NCI-H345 (cell line): Measurements from ENCODE around the gene GLI3.

Experiments used
- DNase-seq: peaks from one replicate; lab custom pipeline; 2025; lab: John Stamatoyannopoulos, UW

GLI3 gene

GRCh38 chr7:42236266-42236975 lies 588 bp downstream of the GLI3 start:
- DNase-seq, result no peak

GRCh38 chr7:42235741-42236161 lies 1.3 kb downstream of the GLI3 start:
- no peak for DNase-seq

- DNase-seq, result no peak
These were observed 2.3 kb downstream of the GLI3 start for GRCh38 chr7:42234736-42235135.

DNA sequence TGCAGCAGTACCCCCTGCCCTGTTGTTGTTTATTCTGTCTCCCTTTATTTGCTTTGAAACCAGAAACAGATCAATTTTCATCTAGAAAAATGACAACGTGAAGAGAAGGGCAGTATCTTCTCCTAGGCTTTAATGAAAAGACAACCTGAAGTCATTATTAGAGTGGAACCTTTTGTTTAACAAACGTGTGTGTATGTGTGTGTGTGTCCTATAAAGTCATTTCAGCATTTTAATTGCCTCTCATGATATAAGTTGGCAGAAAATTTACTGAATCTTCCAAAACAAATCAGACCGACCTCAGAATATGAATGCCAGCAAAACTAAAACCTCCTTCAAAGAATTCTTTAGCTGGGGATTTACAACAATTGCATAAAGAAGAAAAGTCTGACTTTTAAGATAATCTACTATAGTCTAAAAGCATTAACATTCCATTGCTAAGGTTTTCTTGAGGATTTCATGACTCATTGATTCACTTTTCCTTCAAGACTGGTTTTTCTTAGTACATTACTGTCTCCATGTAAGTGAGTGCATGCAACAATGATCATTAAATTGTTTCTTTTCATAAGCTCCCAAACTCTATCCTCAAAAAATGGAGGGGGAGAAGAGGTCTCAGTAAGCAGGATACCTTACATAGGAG lies 3.2 kb downstream of the GLI3 start:
- no peak for DNase-seq

- DNase-seq, result no peak
These were observed 3.8 kb downstream of the GLI3 start for GRCh38 chr7:42233171-42233570.

DNA sequence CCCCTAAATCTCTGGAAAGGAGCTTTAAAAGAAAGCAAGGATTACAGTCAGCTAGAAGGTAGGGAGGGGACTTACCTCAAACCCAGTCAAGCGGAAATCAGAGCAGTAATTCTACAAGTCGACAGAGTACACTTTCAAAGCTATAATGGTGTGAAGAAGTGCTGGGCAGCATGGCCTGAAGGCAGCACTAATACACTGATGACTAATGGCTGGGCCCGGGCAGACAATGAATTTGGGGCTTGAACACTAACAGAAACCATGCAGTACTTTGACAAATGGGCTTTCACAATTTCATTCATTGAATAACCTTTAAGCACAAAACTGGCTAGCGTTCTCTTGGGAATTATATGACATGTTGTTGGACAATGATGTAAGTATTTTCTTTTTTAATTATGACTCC lies 4.7 kb downstream of the GLI3 start:
- DNase-seq, result no peak

DNA sequence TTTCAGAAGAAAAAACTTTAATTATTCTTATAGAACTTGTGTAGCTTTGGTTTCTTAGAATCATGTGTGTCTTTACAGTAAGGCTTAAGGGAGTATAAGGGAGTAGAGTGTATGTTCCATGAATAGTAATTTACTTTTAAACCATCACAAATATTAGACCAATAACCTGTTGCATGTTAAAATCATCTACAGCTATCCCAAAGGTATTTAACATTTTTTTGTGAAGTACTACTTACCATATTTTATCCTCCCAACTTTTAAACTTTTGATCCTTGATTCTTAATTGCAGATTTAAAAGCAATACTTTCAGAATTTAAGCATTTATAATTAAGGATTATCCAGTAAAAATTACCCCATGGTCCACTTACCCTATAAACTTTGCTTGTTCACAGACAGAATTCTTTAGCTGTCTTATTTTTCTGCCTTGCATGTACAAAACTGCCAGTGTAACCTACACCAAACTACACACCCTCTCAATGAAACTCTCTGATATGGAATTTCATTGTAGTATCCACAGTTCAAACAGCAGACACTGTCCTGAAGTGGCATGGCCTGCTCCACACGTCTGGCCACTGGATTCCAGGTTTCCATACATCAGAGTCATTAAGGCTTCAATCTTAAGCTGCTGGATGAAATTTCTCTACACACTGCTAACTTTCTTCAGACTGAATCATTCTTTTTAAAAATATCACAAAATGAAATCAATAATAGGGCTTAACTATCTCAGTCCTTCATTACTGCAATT lies 5.8 kb downstream of the GLI3 start:
- no peak for DNase-seq

- no peak for DNase-seq
These were observed 8.9 kb downstream of the GLI3 start for GRCh38 chr7:42227936-42228591.

- no peak for DNase-seq
These were observed 9.5 kb downstream of the GLI3 start for GRCh38 chr7:42227541-42227935.

DNA sequence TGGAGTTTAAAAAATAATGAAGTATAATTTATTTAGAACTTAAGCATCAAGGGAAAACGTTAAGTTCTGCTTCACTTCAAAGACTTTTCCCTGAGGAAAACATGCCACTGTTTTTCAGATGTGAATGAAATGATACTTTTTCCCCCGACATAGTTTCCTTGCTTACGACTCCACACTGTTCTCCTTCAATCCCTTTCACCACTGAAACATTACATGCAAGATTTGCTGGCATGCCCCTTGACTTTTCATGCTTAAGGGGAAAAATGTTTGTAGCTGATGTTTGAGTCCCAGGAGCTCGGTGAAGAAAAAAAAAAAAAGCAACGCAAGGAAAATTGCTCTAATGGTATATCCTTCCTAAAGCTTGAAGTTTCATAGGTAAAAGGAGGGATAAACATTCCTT lies 10.0 kb downstream of the GLI3 start:
- DNase-seq, result no peak

GRCh38 chr7:42226354-42226941 lies 10.6 kb downstream of the GLI3 start:
- no peak for DNase-seq

GRCh38 chr7:42224391-42225003 lies 12.5 kb downstream of the GLI3 start:
- DNase-seq, result no peak

DNA sequence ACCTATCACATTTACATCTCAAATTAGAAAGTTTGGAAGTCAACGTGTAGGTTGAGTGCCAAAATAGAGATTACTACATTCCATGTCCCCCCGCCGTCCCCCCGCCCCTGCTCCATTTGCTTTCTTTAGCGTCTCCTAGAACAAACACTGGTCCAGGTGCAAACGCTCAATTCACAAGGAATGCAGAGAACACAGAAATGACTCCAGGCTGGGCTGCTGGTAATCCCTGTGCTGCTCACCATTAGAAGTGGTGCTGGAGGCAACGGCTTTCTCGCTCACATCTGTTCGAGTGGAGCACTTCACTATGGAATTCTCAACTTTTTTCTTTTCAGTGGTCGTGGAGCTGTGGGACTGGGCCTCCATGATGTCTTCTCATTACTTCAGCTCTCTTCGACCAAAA lies 14.1 kb downstream of the GLI3 start:
- no peak for DNase-seq

DNA sequence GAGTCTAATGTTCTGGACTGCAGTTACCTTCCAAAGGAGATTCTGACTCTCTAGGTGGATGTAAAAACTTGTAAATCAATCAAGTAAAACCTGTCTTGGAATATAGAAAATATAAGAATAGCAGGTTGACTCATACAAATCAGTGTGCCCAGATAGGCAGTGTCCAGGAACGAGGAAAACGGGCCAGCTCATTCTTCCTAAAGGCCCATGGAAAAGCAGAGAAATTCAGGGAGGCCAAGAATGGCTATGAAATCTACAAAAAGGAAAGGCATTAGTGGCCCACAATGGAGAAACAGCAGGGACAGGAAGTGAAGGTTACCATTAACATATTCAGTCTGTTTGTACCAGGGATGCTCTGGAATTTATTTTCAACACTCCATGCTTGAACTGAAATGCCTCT lies 14.9 kb downstream of the GLI3 start:
- DNase-seq, result no peak

DNA sequence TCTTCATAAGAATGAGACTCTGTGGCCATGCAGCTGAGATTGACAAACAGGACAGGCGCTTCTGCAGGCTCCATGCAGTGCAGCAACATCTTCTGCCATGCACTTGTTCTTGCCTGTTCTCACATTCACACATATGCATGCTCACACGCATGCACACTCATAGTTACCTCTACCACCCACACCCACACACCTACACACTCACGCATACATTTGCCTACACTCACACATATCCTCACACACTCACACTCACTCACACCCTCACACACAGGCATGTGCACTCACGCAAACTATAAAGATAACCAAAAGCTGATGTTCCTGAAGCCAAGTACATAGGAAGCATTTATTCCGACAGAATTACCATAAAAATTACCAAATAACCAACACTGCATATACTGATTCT lies 15.7 kb downstream of the GLI3 start:
- no peak for DNase-seq

DNA sequence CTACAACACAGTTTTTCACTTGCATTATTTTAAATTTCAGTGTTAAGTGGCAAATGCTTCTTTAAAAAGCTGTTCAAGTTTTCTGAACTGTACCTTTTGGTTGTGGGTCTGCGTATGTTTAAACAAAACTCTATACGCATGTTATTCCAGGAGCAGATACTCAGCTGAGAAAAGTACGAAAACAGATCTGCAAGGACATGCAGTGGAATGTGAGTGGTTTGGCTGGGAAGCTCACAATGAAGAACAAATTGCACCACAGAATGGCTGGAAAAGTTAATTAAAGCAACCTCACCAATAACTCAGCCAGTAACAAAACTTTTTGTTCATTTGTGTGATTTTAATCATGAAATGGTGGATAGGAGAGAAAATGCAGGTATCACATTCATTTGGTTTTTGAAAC lies 17.6 kb downstream of the GLI3 start:
- no peak for DNase-seq

GRCh38 chr7:42218248-42218647 lies 18.8 kb downstream of the GLI3 start:
- DNase-seq, result no peak

- DNase-seq, result no peak
These were observed 19.5 kb downstream of the GLI3 start for GRCh38 chr7:42217548-42217947.

DNA sequence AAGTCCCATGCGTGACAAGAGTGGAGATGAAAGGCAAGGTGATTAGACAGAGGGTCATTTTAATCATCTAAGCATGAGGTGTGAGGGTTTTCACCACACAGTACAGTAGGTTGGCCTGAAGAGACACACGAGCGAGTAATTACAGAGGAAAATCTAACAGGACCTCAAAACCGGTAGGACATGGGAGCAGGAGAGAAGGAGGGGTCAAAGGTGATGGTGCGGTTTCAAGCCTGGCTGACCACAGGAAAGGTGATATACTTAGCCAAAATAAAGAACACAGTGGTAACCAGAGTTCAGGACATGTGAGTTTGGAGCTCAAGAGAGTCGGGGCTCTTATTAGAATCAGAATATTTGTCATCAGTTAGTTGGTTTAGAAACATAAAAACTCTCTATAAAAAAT lies 20.0 kb downstream of the GLI3 start:
- no peak for DNase-seq

DNA sequence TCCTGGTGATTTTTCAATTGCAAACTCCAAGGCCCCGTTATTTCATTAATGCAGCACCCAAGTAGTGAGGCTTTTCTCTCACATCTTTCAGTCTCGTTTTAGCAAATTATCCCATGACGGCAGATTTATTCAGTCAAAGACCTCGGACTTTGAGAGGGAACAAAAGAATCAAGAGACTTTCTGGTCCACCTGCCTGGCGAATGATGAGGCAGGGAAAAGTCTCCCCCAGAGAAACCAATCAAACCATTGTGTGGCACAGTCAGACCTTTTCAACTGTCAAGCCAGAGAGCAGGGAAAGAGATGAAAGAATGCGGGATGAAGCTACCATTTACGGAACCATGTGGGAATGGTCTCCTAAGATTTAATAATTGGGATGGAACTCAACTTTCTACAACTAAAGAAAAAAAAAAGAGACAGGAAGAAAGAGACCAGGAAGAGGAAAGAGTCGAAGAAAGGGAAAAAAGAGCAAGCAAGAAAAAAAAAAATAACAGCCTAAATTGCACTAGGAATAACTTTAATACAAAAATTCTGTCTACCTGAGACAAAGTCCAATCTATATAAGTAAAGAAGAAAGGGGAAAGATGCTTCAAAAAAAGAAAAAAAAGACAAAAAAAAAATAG lies 22.8 kb downstream of the GLI3 start:
- DNase-seq, result no peak

- DNase-seq, result no peak
These were observed 23.9 kb downstream of the GLI3 start for GRCh38 chr7:42213093-42213492.
